WTC11 (cell line): Measurements from ENCODE around the gene SPTLC3.

Experiments used
- ELF4 ChIP-seq: sonication (generic); formaldehyde crosslinking; IDR thresholded peaks from 2 replicates; pipeline ENCODE4 v1.8.1; 2022; ENCODE audit warnings: low read depth, mild to moderate bottlenecking, moderate library complexity, missing genetic modification reagents
- TF ChIP-seq, protein P1 (sequence below): sonication (generic); formaldehyde crosslinking; IDR thresholded peaks from 2 replicates; pipeline ENCODE4 v1.8.1; 2022; ENCODE audit warnings: mild to moderate bottlenecking, missing genetic modification reagents, moderate library complexity, borderline replicate concordance

DNA sequence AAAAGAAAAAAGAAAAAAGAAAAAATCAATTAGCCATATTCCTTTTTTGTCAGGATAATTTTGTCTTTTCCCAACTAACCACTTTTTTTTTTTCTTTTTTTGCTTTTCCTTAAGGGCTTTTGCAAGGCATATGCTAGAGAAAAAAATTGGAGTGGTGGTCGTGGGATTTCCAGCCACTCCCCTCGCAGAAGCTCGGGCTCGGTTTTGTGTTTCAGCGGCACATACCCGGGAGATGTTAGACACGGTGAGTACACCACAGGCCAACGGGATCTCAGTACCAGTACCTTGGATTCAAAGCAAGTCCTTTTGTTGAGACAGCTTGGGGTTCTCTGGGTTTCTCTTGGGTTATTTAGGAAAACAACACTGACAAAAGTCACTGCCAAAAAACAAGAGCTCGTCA, 151.1 kb downstream of the SPTLC3 start:
- TF ChIP-seq, protein P1, sequence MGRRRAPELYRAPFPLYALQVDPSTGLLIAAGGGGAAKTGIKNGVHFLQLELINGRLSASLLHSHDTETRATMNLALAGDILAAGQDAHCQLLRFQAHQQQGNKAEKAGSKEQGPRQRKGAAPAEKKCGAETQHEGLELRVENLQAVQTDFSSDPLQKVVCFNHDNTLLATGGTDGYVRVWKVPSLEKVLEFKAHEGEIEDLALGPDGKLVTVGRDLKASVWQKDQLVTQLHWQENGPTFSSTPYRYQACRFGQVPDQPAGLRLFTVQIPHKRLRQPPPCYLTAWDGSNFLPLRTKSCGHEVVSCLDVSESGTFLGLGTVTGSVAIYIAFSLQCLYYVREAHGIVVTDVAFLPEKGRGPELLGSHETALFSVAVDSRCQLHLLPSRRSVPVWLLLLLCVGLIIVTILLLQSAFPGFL (CRISPR knock-in tag): no peak
- no peak for TF ChIP-seq ELF4 (CRISPR knock-in tag)
